ENCODE results near the gene ENSA.

Gene ENSA

GRCh38 chr1:150663321-150663720, 33.9 kb upstream of the ENSA start:
- Histone ChIP-seq H2AFZ (ENCODE audit: low read depth, low read length, severe bottlenecking) (no peak overlapping the region), H3K27ac (ENCODE audit: low read depth, low read length) (no peak overlapping the region), H3K4me2 (ENCODE audit: low read depth, low read length, poor library complexity, severe bottlenecking) (no peak overlapping the region), H3K36me3 (ENCODE audit: low read length) (peaks cover 21% of the 10 kb centered on the region; the same call in 1 of the 2 replicates), H3K9ac (ENCODE audit: low read length) (no peak overlapping the region), H3F3A (ENCODE audit: insufficient read depth) (no peaks in the 10 kb centered on the region; the same call in 1 of the 2 replicates), H3K4me3 (ENCODE audit: insufficient read depth, low read length, poor library complexity, severe bottlenecking) (no peak overlapping the region), H3K9me2 (replicated peaks; ENCODE audit: insufficient read depth, low read length) (no peaks in the 10 kb centered on the region), H3K79me2 (ENCODE audit: insufficient read depth, low read length) (no peaks in the 10 kb centered on the region), H4K20me1 (ENCODE audit: low read depth, low read length) (no peaks in the 10 kb centered on the region), H3K27me3 (ENCODE audit: low read length) (no peaks in the 10 kb centered on the region), H3K9me3 (ENCODE audit: insufficient read depth, low read length) (no peaks in the 10 kb centered on the region)
- TF ChIP-seq CTCF (IDR thresholded peaks at IDR 0.05; ENCODE audit: insufficient read depth, low read length, poor library complexity, severe bottlenecking) (no peak), EZH2phosphoT487 (conservative IDR thresholded peaks at IDR 0.05; ENCODE audit: low read length) (no peak)

DNA sequence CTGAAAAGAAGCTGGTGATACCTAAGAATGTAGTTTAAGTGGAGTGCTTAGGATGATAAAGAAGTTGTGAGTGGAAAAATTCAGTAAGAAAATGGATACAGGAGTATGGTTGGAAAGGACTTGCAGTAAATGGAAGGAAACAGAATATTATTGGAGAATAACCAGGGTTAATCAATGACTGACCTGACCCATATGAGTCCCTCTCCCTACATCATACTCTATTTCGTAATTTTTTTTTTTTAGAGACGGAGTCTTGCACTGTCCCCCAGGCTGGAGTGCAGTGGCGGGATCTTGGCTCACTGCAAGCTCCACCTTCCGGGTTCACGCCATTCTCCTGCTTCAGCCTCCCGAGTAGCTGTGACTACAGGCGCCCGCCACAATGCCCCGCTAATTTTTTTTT, 33.4 kb upstream of the ENSA start:
- Histone ChIP-seq H3K27ac (ENCODE audit: low read depth, low read length) (no peak overlapping the region), H3K4me2 (ENCODE audit: low read depth, low read length, poor library complexity, severe bottlenecking) (no peak overlapping the region), H4K20me1 (ENCODE audit: low read depth, low read length) (no peaks in the 10 kb centered on the region), H3K79me2 (ENCODE audit: insufficient read depth, low read length) (no peaks in the 10 kb centered on the region), H3K9me3 (ENCODE audit: insufficient read depth, low read length) (no peaks in the 10 kb centered on the region), H3F3A (ENCODE audit: insufficient read depth) (no peaks in the 10 kb centered on the region; the same call in 1 of the 2 replicates), H3K36me3 (ENCODE audit: low read length) (peaks cover 21% of the 10 kb centered on the region; the same call in 1 of the 2 replicates), H3K27me3 (ENCODE audit: low read length) (no peaks in the 10 kb centered on the region), H3K4me3 (ENCODE audit: insufficient read depth, low read length, poor library complexity, severe bottlenecking) (no peak overlapping the region), H3K9me2 (replicated peaks; ENCODE audit: insufficient read depth, low read length) (no peaks in the 10 kb centered on the region), H2AFZ (ENCODE audit: low read depth, low read length, severe bottlenecking) (no peak overlapping the region), H3K9ac (ENCODE audit: low read length) (no peak overlapping the region)
- no peak for TF ChIP-seq CTCF (IDR thresholded peaks at IDR 0.05; ENCODE audit: insufficient read depth, low read length, poor library complexity, severe bottlenecking)
- TF ChIP-seq EZH2phosphoT487 (conservative IDR thresholded peaks at IDR 0.05; ENCODE audit: low read length), result no peak

DNA sequence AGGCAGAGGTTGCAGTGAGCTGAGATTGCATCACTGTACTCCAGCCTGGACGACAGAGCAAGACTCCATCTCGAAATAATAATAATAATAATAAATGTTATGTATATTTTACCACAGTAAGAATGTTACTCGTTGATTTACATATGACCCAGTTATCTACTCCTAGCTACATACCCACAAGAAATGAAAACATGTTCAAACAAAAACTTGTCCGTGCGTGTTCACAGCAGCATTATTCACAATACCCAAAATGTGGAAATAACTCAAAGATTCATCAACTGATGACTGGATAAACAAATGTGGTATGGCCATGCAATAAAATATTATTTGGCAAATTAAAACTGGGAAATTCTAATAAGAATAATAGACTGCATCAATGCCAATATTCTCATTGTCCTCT, 31.7 kb upstream of the ENSA start:
- Histone ChIP-seq H3K9ac (ENCODE audit: low read length) (no peak overlapping the region), H3K36me3 (ENCODE audit: low read length) (peaks cover 21% of the 10 kb centered on the region; the same call in 1 of the 2 replicates), H3K27ac (ENCODE audit: low read depth, low read length) (no peak overlapping the region), H3K9me3 (ENCODE audit: insufficient read depth, low read length) (no peaks in the 10 kb centered on the region), H4K20me1 (ENCODE audit: low read depth, low read length) (no peaks in the 10 kb centered on the region), H3K27me3 (ENCODE audit: low read length) (no peaks in the 10 kb centered on the region), H3K4me2 (ENCODE audit: low read depth, low read length, poor library complexity, severe bottlenecking) (no peak overlapping the region), H2AFZ (ENCODE audit: low read depth, low read length, severe bottlenecking) (no peak overlapping the region), H3K79me2 (ENCODE audit: insufficient read depth, low read length) (no peaks in the 10 kb centered on the region), H3K4me3 (ENCODE audit: insufficient read depth, low read length, poor library complexity, severe bottlenecking) (no peak overlapping the region), H3K9me2 (replicated peaks; ENCODE audit: insufficient read depth, low read length) (no peaks in the 10 kb centered on the region), H3F3A (ENCODE audit: insufficient read depth) (no peaks in the 10 kb centered on the region)
- TF ChIP-seq CTCF (IDR thresholded peaks at IDR 0.05; ENCODE audit: insufficient read depth, low read length, poor library complexity, severe bottlenecking), result no peak
